Measurements from ENCODE around the gene MICU2.

MICU2 gene

GRCh38 chr13:21478881-21479808 is 124.8 kb downstream of the MICU2 start:
- no peak for FAIRE-seq

GRCh38 chr13:21476893-21477472 is 127.0 kb downstream of the MICU2 start:
- FAIRE-seq = peak; percentile 50

GRCh38 chr13:21475115-21475514 is 128.9 kb downstream of the MICU2 start:
- FAIRE-seq = no peak

GRCh38 chr13:21470785-21471184 is 133.2 kb downstream of the MICU2 start:
- FAIRE-seq = no peak

GRCh38 chr13:21466527-21466926 is 137.4 kb downstream of the MICU2 start:
- no peak for FAIRE-seq

- no peak for FAIRE-seq
Observed at GRCh38 chr13:21465710-21466160, 138.2 kb downstream of the MICU2 start.

GRCh38 chr13:21463424-21463823 is 140.5 kb downstream of the MICU2 start:
- no peak for FAIRE-seq

- no peak for FAIRE-seq
Observed at GRCh38 chr13:21461131-21461530, 142.8 kb downstream of the MICU2 start.

GRCh38 chr13:21458813-21459701 is 144.9 kb downstream of the MICU2 start, which contains the start of gene ZDHHC20:
Gene ZDHHC20 (minus strand): TSS chr13:21459303. CDS start chr13:21459171, 132 bp downstream.
- FAIRE-seq = no peak

- FAIRE-seq = no peak
Observed at GRCh38 chr13:21458451-21458812, 145.5 kb downstream of the MICU2 start.

- no peak for FAIRE-seq
Observed at GRCh38 chr13:21453387-21454081, 150.4 kb downstream of the MICU2 start.

- FAIRE-seq = no peak
Observed at GRCh38 chr13:21450936-21451335, 153.0 kb downstream of the MICU2 start.

- FAIRE-seq = no peak
Observed at GRCh38 chr13:21446656-21447055, 157.3 kb downstream of the MICU2 start.

GRCh38 chr13:21445759-21446158 is 158.2 kb downstream of the MICU2 start:
- FAIRE-seq = no peak

GRCh38 chr13:21443171-21443570 is 160.8 kb downstream of the MICU2 start:
- no peak for FAIRE-seq
